GM21717 (cell line): ENCODE results near the gene FRY.

Experiments
- ATAC-seq: cut with Tn5 transposase; IDR thresholded peaks from one replicate; pipeline ENCODE4 v1.9.1; 2021; ENCODE audit warnings: mild to moderate bottlenecking, moderate library complexity; ENCODE audit not compliant: unreplicated experiment

FRY gene

GRCh38 chr13:32298695-32299094 lies 267.1 kb downstream of the FRY start:
- ATAC-seq = no peak

GRCh38 chr13:32299893-32300292 lies 268.3 kb downstream of the FRY start:
- ATAC-seq = no peak

- ATAC-seq = no peak
Observed at GRCh38 chr13:32300406-32300805, 268.8 kb downstream of the FRY start.

GRCh38 chr13:32300920-32301319 lies 269.3 kb downstream of the FRY start:
- no peak for ATAC-seq

- no peak for ATAC-seq
Observed at GRCh38 chr13:32302461-32302860, 270.9 kb downstream of the FRY start.

GRCh38 chr13:32305646-32306045 lies 274.1 kb downstream of the FRY start:
- ATAC-seq = no peak

GRCh38 chr13:32309312-32310133 lies 277.9 kb downstream of the FRY start:
- ATAC-seq = peak; percentile 10

- peak; percentile 73 for ATAC-seq
Observed at GRCh38 chr13:32310134-32310706, 278.6 kb downstream of the FRY start.

- no peak for ATAC-seq
Observed at GRCh38 chr13:32311188-32311897, 279.8 kb downstream of the FRY start.

GRCh38 chr13:32314271-32315237 lies 283.0 kb downstream of the FRY start:
- peak; percentile 31 for ATAC-seq

GRCh38 chr13:32315238-32316027 lies 283.9 kb downstream of the FRY start, which contains the start of the genes BRCA2 and ZAR1L:
Gene BRCA2, plus strand, starts transcription at chr13:32315508. Its CDS starts 953 bp downstream, at chr13:32316461.
Gene ZAR1L, minus strand, starts transcription at chr13:32315363. Its CDS starts 3,438 bp downstream, at chr13:32311925.
- ATAC-seq = peak; percentile 90

- peak; percentile 54 for ATAC-seq
Observed at GRCh38 chr13:32316028-32316339, 284.4 kb downstream of the FRY start.

- no peak for ATAC-seq
Observed at GRCh38 chr13:32316501-32316900, 284.9 kb downstream of the FRY start.

- no peak for ATAC-seq
Observed at GRCh38 chr13:32317716-32318465, 286.3 kb downstream of the FRY start.

GRCh38 chr13:32320528-32320927 lies 289.0 kb downstream of the FRY start:
- no peak for ATAC-seq

- no peak for ATAC-seq
Observed at GRCh38 chr13:32323912-32324311, 292.3 kb downstream of the FRY start.

GRCh38 chr13:32330441-32330840 lies 298.9 kb downstream of the FRY start:
- ATAC-seq = no peak

GRCh38 chr13:32334671-32335070 lies 303.1 kb downstream of the FRY start:
- no peak for ATAC-seq

GRCh38 chr13:32340914-32341313 lies 309.3 kb downstream of the FRY start:
- ATAC-seq = no peak
